Stomach (tissue), 9 donors: Measurements from ENCODE around the gene ZGLP1. TPM values are rescaled to one million over a fixed set of nuclear protein-coding genes. Genes with fewer than 3 reads are reported as not detected.

Experiments
- DNase-seq, 2 donors: peaks; one replicate each; pipeline versions ENCODE4 v3.0.0 to v3.0.0-alpha.2; 2013 to 2019
- H3K27ac ChIP-seq, 5 donors: fragments of 200-600 bp in 4 of 5; sonication (generic) in 4 of 5; one replicate each; pipeline ENCODE4 v1.5.1; 2013 to 2019; ENCODE audit warnings: mild to moderate bottlenecking in 1 of 5, moderate library complexity in 1 of 5
- H3K27me3 ChIP-seq, 3 donors: fragments of 200-600 bp; sonication (generic); one replicate each; pipeline ENCODE4 v1.5.1; 2017 to 2019; ENCODE audit warnings: mixed run types in 1 of 3
- H3K36me3 ChIP-seq, 4 donors: fragments of 200-600 bp; sonication (generic); 1 replicate in 3 of 4; 2 replicates in 1 of 4; pipeline ENCODE4 v1.5.1; 2016 to 2019
- H3K4me1 ChIP-seq, 4 donors: fragments of 200-600 bp; sonication (generic); one replicate each; pipeline ENCODE4 v1.5.1; 2016 to 2019
- H3K4me3 ChIP-seq, 4 donors: fragments of 200-600 bp; sonication (generic) in 3 of 4; one replicate each; pipeline ENCODE4 v1.5.1; 2016 to 2019; ENCODE audit warnings: mild to moderate bottlenecking in 1 of 4
- H3K9me3 ChIP-seq, 4 donors: fragments of 200-600 bp; sonication (generic); one replicate each; pipeline ENCODE4 v1.5.1; 2016 to 2019
- CTCF ChIP-seq, 7 experiments: fragments of 450-650 bp in 4 of 7; fragments of 200-600 bp in 3 of 7; sonication (generic) in 3 of 7; IDR thresholded peaks; one replicate each; pipeline ENCODE4 v1.5.1; 2016 to 2019; ENCODE audit warnings: antibody characterized with exemption in 7 of 7, control low read depth in 2 of 7, mild to moderate bottlenecking in 1 of 7
- EP300 ChIP-seq: sonication (generic); formaldehyde crosslinking; IDR thresholded peaks from one replicate; pipeline ENCODE4 v1.6.1; 2017; ENCODE audit warnings: antibody characterized with exemption
- POLR2A ChIP-seq, 4 donors: fragments of 450-650 bp; IDR thresholded peaks; one replicate each; pipeline ENCODE4 v1.6.1; 2016; ENCODE audit warnings: antibody characterized with exemption in 4 of 4, control low read depth in 2 of 4, mild to moderate bottlenecking in 1 of 4, moderate library complexity in 1 of 4
- POLR2AphosphoS5 ChIP-seq, 3 donors: sonication (generic); formaldehyde crosslinking; IDR thresholded peaks; one replicate each; pipeline ENCODE4 v1.6.1; 2016; ENCODE audit warnings: antibody characterized with exemption in 3 of 3
- WGBS, 5 donors: extraction: QIAGEN DNeasy Blood & Tissue Kit in 3 of 5; methylation state at CpG; one replicate each; pipeline versions ENCODE4 v1.1.5 to v1.1.7; 2013 to 2018; 5-methylcytosine and 5-hydroxymethylcytosine counted together
- intact Hi-C: fragments of 100-400 bp; cut with DNase I; formaldehyde crosslinking; loops from one replicate; pipeline ENCODE4 v1.15.1; 2023; ENCODE audit warnings: low total_unique reads
- polyA plus RNA-seq, 3 donors: library from polyadenylated mRNA; stranded (reverse); fragments of 200-250 nt; gene quantifications; one replicate each; pipeline ENCODE4 v1.2.3, GENCODE V29; 2013
- total RNA-seq, 5 donors: library from RNA; depleted of rRNA; stranded (reverse); fragments of >200 nt; gene quantifications; one replicate each; pipeline versions ENCODE4 v1.1.0 to v1.2.3, GENCODE V29; 2014 to 2016
- donor health status: healthy with polysubstance abuse.
- donor health status: Bipolar disorder and iron deficiency.
- donor health status: healthy.

Gene ZGLP1
- total and polyA plus RNA-seq, 8 donors: 2.2 to 8.6 (median 3.7) TPM; not detected in 3

- peak; percentile 91 to 95 for DNase-seq
- 0 to 2% (median 0%) methylated on average over 35 to 55 of the region's 55 CpGs for WGBS, 5 donors
- H3K4me1 ChIP-seq: peaks cover 13 to 22% (median 15%) of the 10 kb centered on the region in 4 donors
- H3K4me3 ChIP-seq: peak within 1 kb of the TSS; percentile 71 to 99 (median 84)
- peak within 1 kb of the TSS in 4 of 5 donors; percentile 52 to 79 (median 68) for H3K27ac ChIP-seq
- peaks cover 24 to 54% (median 50%) of the 10 kb centered on the region in 4 donors for H3K36me3 ChIP-seq
- no peaks in the 10 kb centered on the region for H3K27me3 ChIP-seq
- TF ChIP-seq CTCF (IDR thresholded peaks at IDR 0.05): no peak
- TF ChIP-seq POLR2A (IDR thresholded peaks at IDR 0.05): no peak
- TF ChIP-seq POLR2AphosphoS5 (IDR thresholded peaks at IDR 0.05): peak; percentile 39 to 93 (median 50)
- TF ChIP-seq EP300: no peak
- intact Hi-C loops: no loop called here
- H3K9me3 ChIP-seq: no peaks in the 10 kb centered on the region
These were observed 6.0 kb upstream of the ZGLP1 start, which contains the start of gene FDX2 for GRCh38 chr19:10315335-10316214. FDX2 (minus strand) TSS chr19:10316015; CDS start chr19:10315996, 19 bp downstream.

DNA sequence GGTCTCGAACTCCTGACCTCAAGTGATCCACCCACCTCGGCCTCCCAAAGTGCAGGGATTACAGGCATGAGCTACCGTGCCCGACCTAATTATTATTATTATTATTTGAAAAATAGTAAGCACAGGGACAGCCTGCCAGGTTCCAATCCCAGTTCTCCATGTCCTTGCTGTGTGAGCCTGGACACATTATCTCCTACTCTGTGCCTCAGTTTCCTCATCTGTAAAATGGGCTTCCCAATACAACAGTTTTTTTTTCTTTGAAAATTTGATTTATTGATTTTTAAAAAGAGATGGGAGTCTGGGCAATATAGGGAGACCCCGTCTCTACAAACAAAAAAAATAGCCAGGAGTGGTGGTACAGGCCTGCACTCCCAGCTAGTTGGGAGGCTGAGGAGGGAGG lies 3.3 kb downstream of the ZGLP1 start:
- H3K27ac ChIP-seq: no peak overlapping the region
- no peaks in the 10 kb centered on the region for H3K9me3 ChIP-seq
- intact Hi-C loops: no loop called here
- peaks cover 6 to 33% (median 22%) of the 10 kb centered on the region in 4 donors for H3K36me3 ChIP-seq
- WGBS, 5 donors: 86 to 94% (median 92%) methylated on average over 5 of the region's 5 CpGs
- no peak for DNase-seq
- H3K27me3 ChIP-seq: peaks cover 0 to 13% (median 0%) of the 10 kb centered on the region in 3 donors
- no peaks in the 10 kb centered on the region for H3K4me1 ChIP-seq
- no peak overlapping the region for H3K4me3 ChIP-seq
- no peak for TF ChIP-seq POLR2A (IDR thresholded peaks at IDR 0.05)
- no peak for TF ChIP-seq CTCF (IDR thresholded peaks at IDR 0.05)
- no peak for TF ChIP-seq POLR2AphosphoS5 (IDR thresholded peaks at IDR 0.05)
- no peak for TF ChIP-seq EP300

DNA sequence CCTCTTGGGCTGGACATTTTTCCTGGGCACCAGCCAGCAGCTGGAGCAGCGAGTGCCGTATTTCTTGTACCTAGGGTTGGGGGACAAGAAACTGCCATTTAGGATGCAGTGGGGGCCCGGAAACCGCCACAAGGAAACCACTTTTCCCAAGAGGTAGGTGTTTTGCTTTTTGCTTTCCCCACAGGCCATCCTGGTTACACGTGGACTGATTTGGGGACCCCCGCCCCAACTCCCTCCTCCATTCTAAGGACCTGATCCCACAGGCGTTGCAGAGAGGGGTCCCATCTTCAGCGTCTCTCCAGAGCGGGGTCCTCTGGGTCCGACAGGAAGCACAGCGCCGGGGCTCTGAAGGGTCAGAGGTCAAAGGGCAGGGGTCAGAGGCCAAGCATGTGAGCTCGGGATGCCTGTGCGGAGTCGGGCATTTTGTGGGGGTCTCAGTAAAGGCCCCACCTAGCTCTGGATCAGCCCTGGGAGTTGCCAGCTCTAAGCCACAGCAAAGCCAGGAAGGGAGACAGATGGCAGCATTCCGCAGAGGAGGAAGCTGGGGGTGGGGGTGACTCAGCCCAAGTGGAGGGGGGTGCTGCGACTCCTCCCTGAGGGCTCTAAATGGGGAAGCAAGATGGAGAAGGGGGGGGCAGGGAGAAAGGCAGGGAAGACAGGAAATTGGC lies 4.3 kb downstream of the ZGLP1 start:
- H3K4me1 ChIP-seq: no peaks in the 10 kb centered on the region
- H3K4me3 ChIP-seq: no peak overlapping the region
- DNase-seq: no peak
- TF ChIP-seq POLR2AphosphoS5 (IDR thresholded peaks at IDR 0.05) (no peak), EP300 (no peak), CTCF (IDR thresholded peaks at IDR 0.05) (no peak), POLR2A (IDR thresholded peaks at IDR 0.05) (no peak)
- H3K27ac ChIP-seq: peak overlapping the region in 1 of 5 donors; percentile 38
- H3K27me3 ChIP-seq: peaks cover 0 to 23% (median 0%) of the 10 kb centered on the region in 3 donors
- WGBS, 5 donors: 73 to 82% (median 82%) methylated on average over 15 to 17 of the region's 17 CpGs
- peaks cover 3 to 24% (median 15%) of the 10 kb centered on the region in 4 donors for H3K36me3 ChIP-seq
- H3K9me3 ChIP-seq: no peaks in the 10 kb centered on the region
- intact Hi-C loops: no loop called here
